Measurements from ENCODE around the gene HSD17B12.

- no peak for TF ChIP-seq TAF1 (IDR thresholded peaks at IDR 0.05; ENCODE audit: low read depth)
- no peak for TF ChIP-seq CTCF (IDR thresholded peaks at IDR 0.05; ENCODE audit: poor library complexity, severe bottlenecking)
These were observed 89.6 kb downstream of the HSD17B12 start for GRCh38 chr11:43770173-43770572.

Data from neural cell (in vitro differentiated cells).